ENCODE results near the gene CCDC187.
"Not testable (repeated sequence)": the region's sequence is repeated elsewhere in the genome, so short reads cannot be mapped to it uniquely, and the experiment has no call there.

Gene CCDC187

GRCh38 chr9:136326761-136327303, 22.9 kb upstream of the CCDC187 start:
- DNase-seq: no peak

DNA sequence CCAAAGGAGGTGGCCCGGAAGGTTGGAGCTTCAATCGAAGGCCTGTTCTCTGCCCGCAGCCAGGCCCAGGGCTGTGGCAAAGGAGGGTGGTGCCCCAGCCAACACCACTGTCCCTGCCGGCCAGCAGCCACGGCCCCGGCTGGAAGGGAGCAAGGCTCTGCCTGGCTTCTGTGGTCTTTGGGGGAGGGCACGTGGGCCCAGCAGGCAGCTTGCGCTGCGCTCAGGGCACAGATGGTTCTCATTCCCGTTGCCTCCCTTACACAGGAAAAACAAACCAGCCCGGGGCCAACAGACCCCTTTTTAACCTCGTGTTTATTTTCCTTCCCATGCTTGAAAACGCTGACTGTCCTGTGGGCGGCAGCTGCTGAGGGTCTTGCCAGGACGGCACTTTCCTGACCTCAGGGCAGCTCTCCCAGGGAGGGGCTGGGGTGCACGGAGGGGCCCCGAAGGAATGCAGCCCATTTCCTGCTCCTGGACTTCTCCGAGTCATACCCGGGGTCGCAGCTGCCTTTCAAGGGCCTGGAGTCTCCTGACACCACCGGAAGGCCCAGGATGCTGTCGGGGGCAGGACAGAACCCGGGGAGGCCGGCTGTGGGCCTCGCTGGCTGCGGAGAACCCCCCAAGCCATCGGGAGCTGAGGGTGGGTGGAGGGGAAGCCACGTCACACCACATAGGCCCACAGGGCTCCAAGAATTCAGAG, 22.3 kb upstream of the CCDC187 start:
- DNase-seq: no peak

- no peak for DNase-seq
These were observed 21.5 kb upstream of the CCDC187 start for GRCh38 chr9:136325358-136325757.

- no peak for DNase-seq
These were observed 20.8 kb upstream of the CCDC187 start for GRCh38 chr9:136324501-136325300.

DNA sequence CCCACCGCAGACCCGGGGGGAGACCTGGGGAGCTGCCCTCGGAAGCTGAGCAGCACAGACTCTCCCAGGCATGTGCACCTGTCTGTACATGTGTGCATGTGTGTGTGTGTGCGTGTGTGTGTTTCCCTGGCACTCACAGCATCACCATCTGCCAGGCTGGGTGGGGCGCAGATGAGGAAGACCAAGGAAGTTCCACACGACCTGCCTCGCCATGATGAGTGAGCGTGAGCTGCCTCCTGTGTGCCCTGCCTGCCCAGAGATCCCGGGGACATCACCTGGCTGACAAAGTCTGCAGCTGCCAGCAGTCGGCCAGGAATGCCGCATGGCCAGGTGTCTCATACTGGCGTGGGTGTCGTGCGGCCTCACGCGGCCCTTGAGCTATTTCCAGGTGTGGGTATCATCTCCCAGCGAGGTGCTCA, 19.5 kb upstream of the CCDC187 start:
- no peak for DNase-seq

GRCh38 chr9:136322756-136323330, 18.9 kb upstream of the CCDC187 start:
- DNase-seq: no peak

GRCh38 chr9:136321561-136321960, 17.7 kb upstream of the CCDC187 start:
- DNase-seq: no peak

DNA sequence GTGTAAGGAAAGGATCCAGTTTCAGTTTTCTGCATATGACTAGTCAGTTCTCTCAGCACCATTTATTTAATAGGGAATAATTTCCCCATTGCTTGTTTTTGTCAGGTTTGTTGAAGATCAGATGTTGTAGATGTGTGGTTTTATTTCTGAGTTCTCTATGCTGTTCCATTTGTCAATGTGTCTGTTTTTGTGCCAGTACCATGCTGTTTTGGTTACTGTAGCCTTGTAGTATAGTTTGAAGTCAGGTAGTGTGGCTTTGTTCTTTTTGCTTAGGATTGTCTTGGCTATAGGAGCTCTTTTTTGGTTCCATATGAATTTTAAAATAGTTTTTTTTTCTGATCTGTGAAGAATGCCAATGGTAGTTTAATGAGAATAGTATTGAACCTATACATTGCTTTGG, 17.1 kb upstream of the CCDC187 start:
- DNase-seq: not testable (repeated sequence)

DNA sequence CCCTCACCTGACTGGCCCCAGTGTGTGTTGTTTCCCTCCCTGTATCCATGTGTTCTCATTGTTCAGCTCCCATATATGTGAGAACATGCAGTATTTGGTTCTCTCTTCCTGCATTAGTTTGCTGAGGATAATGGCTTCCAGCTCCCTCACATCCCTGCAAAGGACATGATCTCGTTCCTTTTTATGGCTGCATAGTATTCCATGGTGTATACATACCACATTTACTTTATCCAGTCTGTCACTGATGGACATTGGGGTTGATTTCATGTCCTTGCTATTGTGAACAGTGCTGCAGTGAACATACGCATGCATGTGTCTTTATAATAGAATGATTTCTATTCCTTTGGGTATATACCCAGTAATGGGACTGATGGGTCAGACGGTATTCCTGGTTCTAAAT, 16.1 kb upstream of the CCDC187 start:
- not testable (repeated sequence) for DNase-seq

- not testable (repeated sequence) for DNase-seq
These were observed 15.3 kb upstream of the CCDC187 start for GRCh38 chr9:136319244-136319643.

DNA sequence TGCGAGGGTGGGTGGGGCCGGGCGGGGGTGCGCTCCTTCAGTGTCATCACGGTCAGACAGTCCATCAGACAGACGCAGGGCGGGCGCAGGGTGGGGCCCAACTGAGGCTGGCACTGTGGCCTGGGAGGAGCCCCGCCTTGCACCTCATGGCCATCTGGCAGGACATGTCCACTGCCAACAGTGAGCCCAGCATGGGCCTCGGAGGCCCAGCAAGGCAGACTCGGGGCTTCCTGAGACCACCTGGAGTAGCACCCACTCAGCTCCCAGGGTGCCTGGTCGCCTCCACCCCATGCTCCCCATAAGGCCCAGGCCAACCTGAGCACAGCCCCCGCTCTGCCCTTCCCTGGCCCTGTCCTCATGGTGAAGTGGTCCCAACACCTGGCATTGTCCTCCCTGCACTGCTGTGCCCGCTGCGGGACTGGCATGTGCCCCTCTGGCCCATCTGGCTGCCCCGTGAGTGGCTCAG, 14.9 kb upstream of the CCDC187 start:
- no peak for DNase-seq

DNA sequence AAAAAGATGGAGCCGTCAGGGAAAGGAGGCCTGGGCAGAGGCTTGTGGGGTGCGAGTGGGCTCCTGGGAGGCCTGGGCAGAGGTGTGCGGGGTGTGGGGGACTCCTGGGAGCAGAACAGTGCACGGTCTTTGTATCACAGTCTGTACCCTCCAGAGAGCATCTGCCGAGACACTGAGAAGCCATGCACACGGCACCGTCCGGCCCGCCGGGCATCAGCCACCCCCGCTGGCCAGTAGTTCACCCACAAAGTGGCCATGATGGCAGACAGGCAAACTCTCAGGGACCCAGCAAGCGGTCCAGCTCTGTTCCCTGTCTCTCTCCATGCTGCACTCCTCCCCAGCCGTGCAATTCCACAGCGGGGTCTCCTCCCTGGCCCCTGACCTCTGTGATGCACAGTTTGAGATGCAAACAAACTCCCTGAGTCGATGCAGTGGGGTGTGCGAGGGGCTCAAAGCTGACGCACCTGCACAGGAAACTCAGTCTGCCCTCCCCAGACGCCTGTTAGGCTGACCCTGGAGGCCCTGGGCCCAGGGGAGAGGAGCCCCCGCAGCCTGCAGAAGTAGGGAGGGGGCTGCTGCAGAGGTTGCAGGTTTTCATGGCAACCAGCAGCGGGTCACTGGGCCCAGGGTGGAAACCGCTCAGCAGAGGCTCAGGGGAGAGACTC, 14.3 kb upstream of the CCDC187 start:
- DNase-seq: no peak

GRCh38 chr9:136317695-136318094, 13.8 kb upstream of the CCDC187 start:
- DNase-seq: no peak

DNA sequence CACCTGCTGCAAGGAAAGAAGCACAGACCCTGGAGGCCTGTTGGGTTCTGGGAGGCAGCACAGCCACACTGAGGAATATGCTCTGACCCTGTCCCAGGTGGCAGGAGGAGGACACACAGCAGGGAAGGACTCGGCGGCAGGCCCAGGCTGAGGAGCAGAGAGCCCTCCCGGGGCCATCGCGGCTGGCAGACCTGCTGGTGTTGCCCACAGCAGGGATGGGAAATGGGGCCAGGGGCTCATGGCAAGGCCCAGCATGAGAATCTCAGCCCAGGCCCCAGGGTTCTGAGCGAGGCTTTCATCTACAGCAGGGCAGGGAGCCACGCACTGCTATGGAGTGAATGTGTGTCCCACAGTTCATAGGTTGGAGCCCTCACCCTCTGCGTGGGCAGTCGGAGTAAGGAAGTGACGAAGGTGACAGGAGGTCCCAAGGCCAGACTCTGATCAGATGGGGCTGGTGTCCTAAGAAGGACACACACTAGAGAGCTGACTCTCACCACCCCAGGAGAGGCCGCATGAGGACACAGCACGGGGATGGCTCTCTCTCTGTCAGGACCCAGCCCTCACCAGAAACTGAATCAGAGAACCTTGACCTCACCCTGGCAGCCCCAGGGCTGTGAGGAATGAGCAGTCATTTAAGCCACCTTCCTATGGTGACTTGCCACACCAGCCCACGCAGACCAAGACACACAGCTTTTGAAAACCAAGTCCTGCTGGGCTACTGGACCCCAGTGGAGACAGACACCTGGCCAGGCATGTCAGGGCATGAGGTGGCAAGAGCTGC, 13.2 kb upstream of the CCDC187 start:
- no peak for DNase-seq

- no peak for DNase-seq
These were observed 12.4 kb upstream of the CCDC187 start for GRCh38 chr9:136316271-136316751.

- no peak for DNase-seq
These were observed 11.1 kb upstream of the CCDC187 start for GRCh38 chr9:136314944-136315343.

GRCh38 chr9:136314056-136314416, 10.1 kb upstream of the CCDC187 start:
- DNase-seq: no peak

GRCh38 chr9:136313111-136314055, 9.5 kb upstream of the CCDC187 start:
- no peak for DNase-seq

DNA sequence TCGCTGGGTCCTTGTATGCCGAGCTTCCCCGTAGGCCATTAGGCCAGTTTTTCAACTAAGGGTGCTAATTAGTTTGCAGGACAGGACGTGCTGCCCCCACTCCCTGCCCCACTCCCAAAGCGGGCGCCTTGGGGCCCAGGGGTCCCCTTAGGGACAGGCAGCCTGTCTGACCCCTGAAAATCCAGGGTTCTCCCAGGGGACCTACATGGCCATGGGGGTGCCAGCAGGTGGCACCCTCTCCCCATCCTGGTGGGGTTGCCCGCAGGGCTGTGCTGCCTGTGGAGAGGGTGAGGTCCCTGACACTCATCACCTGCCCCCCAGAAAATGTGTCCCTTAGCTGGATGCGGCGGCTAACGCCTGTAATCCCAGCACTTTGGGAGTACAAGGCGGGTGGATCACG, 8.5 kb upstream of the CCDC187 start:
- DNase-seq: peak in 3 of 5 donors; percentile 23 to 40 (median 27)

DNA sequence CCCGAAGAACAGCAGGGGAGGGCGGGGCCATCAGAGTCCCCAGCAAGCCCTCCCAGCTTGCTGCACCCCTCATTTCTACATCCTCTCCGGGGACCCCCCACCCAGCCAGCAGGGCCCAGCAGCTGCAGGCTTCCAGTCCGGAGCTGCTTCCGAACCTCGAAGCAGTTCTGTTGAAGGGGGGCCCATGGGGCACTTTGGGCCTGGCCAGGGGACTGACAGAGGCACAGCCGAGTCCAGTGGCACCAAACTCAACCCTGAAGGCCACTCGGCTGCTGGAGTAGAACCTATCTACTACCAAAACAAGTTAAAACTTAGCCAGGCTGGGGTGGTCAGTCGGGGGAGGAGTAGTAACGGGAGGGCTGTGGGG, 8.1 kb upstream of the CCDC187 start:
- DNase-seq: no peak
